GM21515 (cell line): Measurements from ENCODE around the gene TMEM127.
"Not testable (repeated sequence)": the region's sequence is repeated elsewhere in the genome, so short reads cannot be mapped to it uniquely, and the experiment has no call there.

ENCODE experiments used
- ATAC-seq: cut with Tn5 transposase; IDR thresholded peaks from one replicate; pipeline ENCODE4 v1.9.1; 2021; ENCODE audit not compliant: unreplicated experiment

TMEM127 gene

DNA sequence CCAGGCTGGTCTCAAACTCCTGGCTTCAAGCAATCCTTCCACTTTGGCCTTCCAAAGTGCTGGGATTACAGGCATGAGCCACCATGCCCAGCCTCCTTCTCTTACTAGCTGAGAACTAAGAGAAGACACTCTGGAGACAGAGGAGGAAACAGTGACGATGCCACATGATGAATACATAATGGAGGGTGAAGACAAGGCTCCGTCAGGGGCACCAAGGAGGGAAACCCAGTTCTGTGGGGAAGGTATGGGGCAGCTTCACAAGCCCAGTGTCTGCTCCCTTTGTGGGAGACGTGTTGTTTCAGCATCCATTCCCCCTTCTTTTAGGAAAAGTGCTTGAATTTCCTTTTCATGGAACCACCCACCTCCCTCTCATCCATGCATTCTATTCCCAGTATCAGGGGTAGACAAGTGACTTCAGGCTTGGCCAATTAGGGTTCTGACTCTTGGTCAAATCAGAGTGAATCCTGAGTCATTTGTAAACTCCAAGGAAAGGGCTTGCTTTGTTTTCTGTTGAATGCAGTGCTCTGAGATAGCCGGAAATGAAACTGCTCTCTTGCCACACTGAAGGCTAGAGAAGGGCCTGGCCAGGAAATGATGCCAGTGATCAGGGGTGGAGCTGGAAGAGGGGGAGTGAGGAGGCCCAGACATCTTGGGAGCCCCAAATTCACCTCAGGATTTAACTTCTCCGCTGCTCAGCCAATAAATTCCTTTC lies 23.7 kb downstream of the TMEM127 start:
- peak; percentile 70 for ATAC-seq

DNA sequence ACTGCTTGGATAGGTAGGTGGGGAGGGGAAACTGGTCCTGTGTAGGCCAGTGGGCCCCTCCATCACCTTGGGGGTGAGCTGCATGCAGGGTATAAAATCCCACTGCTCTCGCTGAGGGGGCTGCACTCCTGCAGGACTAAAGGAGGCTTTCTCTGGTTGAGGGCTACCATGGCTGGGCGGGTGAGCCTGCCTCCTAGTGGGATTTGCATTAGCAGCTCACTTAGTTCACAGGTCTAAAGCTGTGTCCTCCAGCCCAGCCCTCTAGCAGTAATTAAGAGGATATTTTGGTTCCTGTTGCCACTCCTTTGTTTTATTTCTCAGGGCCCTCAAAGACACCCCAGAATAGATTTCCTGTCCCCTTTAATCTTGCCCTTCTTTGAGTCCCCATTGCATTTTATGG lies 24.6 kb downstream of the TMEM127 start:
- no peak for ATAC-seq

DNA sequence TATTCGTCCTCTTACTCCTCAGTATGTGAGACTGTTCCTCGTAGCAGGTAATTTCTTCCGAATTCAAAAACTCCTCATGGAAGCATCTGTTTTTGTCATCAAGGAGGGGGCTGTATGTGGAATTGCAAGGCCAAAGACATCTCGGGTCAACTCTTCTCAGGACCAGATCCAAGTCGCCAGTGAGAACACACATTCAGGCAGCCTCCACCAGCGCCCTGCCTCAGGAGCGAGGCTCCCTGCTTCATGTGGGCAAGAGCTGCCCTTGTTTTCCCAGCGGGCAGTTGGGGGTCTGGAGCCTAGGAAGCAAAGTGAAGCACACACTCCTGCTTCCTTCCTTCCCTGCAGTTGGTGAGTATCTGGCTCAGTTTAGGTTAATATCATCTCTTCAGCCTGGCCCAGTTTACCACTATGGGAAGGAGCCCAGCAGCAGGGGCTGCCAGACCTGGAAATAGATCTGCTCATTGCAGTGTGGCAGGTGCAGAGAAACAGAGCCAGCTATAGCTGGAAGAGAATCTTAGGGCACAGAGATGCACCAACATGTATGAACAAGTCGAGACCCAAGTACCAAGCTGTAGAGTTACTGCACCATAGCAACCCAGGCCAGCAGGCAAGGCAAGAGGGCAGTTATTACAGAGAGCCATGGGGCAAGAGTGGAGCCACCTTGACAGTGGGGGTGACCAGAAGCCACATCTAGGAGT lies 25.3 kb downstream of the TMEM127 start:
- ATAC-seq: no peak

DNA sequence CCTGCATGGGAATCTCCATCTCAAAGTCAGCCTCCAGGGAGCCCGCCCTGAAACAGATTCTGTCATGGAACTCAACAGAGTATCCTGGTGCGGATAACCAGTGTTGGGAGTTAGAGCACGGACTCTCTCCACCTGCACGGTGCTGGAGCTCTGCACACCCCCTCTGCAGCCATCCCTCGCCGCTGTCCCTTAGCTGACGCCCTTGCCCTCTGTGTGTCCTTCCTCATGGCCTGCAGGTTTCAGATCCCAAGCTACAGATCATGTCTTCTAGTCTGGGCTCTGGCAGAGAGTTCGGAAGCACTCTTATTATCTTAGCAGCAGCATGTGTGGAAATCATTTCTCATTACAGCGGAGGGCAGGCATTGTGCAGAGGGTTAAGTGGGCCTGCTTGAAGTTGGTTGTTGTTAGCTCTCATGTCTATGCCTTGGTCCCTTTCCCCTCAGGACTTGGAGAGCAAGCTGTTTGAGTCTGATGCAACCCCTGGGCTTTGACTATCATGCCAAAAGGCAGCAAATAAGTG lies 26.0 kb downstream of the TMEM127 start:
- no peak for ATAC-seq

DNA sequence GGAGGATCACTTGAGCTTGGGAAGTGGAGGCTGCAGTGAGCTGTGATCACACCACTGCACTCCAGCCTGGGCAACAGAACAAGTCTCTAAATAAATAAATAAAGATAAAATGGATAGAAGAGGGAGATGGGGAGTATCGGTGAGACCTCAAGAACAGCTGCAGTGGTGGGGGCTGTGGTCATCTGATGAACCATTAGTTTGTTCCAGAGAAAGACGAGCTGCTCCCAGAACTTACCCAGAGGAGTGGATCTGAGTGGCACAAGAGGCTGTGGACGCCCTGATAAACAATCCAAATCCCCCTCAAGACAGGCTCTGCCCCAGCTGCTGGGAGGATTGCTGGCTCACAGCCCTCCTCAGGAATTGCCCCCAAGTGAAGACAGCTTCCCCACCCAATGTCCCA lies 26.7 kb downstream of the TMEM127 start:
- ATAC-seq: no peak

DNA sequence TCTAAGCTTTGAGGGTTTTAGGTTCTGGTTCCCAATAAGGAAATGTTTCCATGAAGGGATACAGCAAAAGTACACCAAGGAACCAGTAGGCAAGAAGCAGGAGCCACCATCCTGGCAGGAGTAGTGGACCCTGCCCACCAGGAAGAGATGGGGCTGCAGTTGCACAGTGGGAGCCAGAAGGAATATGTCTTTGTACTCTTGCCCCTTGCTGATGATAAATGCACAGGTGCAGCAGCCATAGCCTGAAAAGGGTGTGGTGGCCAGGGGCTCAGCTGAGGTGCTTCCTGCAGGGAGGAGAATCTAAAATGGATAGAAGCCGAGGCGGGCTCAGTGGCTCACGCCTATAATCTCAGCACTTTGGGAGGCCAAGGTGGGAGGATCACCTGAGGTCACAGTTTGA lies 27.5 kb downstream of the TMEM127 start:
- ATAC-seq: no peak

DNA sequence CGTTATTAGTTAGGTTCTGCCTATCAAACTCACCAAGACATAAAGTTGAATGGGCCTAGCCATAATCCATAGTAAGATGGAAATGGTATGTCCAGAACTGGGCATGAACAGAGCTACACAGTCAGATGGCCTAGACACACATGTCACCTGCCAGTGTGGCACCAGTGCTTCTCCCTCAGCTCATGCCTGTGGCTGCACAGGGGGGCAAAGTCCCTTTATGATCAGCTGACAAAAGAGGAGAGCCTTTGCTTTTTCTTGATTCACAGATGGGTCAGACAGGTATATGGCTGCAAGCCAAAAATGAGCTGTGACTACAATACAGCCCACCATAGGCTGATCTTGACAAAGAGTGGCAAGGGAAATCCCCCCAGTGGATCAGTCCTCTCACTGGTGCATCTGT lies 28.9 kb downstream of the TMEM127 start:
- no peak for ATAC-seq

DNA sequence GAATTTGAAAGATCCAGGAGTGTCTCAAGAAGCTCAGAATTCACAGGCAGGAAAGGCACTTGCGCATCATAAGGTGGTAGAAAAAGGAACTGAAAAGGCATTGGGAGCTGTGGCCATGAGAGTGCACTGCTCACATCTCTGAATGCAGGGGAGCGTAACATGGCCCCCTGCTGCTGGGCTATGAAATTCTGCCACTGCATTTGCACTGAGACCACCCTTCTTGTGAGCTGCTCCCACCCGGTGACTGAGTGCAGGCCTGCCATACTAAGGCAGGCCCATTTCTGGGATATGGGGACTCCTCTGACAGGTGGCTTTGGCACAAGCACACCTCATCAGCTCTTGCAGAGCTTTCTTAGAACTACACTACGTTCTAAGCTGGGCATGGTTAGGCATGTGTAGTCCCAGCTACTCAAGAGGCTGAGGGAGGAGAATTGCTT lies 31.9 kb downstream of the TMEM127 start:
- ATAC-seq: peak; percentile 82

DNA sequence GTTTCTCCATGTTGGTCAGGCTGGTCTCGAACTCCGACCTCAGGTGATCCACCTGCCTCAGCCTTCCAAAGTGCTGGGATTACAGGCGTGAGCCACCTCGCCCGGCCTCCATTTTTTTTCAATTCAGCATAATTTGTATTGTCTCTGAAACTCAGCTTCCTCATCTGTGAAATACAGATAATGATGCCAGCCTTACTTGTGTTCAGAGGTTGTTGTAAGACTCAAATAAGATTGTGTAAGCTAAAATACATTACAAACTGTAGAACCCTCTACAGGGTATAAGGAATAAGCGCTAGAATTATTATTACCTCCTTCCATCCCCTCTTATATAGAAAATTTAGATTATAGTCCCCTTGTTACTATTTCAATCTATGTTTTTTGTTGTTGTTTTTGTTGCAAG lies 32.4 kb downstream of the TMEM127 start:
- ATAC-seq: no peak

DNA sequence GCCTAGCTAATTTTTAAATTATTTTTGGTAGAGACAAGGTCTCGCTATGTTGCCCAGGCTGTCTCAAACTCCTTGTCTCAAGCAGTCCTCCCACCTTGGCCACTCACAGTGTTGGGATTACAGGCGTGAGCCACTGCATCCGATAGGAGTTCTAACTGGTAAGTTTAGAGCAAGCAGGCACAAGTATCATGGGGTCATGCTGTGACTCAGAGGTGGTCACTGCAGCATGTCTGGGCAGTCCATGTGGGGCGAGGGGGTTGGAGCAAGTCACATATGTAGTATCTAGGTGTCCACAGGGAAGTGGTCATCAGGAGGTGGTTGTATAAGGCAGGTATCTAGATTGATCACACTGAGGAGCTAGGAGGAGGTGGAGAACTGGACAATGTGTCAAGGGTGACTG lies 34.5 kb downstream of the TMEM127 start:
- no peak for ATAC-seq

DNA sequence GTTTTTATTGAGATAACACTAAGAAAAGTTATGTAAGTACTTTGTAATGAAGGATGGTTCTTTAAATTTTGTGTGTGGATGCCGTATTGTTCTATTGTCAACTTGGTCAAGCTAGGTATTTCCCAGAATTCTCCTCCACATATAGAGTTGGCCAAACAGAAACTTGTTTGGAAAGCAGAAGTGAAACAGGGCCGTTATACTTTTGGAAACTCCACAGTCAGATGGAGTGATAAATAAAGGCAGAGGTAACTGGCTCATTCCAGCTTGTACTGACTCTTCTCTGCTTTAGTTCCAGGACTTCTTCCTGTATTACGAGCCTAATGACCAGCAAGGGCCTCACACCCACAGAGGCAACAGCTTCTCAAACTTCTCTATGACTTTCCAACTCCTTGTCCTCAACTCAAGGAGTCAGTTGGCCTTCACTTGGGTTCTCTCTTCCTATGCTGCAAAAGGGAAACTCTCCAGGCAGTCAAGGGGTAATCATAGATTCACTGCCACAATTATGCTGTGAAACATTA lies 40.7 kb downstream of the TMEM127 start:
- no peak for ATAC-seq

DNA sequence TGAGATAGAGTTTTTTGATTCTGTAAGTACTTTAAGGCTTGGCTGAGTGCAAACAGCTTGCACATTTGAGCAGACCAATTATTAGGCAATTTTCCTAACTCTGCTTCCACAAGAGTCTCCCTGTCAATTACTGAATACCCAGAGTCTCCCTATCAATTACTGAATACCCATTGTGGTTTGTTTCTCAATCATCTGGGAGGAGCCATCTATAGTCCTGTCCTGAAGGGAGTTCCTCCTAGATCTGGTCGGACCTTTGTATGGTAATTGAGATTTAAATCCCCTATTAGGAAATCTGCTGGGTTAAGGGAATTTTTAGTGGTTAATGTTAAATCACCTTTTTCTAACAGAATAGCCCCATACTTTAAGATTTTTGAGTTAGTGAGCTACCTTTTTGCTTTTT lies 44.7 kb downstream of the TMEM127 start:
- not testable (repeated sequence) for ATAC-seq

DNA sequence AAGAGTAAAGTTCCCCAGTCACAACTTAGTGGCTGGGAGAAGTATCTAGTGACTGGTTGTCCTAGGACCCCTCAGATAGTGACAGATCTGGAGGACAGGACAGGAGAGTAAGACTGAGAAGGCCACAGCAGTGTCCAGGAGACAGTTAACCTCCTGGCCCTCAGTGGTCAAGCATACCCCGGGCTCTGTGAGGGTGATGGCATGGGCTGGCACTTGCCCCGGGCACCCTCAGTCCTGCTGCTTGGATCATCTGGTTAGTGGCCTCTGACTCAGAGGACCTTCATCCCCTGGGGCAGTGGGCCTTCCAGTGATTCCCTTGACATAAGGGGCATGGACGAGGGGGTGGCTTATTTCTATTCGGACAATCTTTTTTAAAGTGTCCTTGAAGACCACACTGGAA lies 45.8 kb downstream of the TMEM127 start:
- not testable (repeated sequence) for ATAC-seq

DNA sequence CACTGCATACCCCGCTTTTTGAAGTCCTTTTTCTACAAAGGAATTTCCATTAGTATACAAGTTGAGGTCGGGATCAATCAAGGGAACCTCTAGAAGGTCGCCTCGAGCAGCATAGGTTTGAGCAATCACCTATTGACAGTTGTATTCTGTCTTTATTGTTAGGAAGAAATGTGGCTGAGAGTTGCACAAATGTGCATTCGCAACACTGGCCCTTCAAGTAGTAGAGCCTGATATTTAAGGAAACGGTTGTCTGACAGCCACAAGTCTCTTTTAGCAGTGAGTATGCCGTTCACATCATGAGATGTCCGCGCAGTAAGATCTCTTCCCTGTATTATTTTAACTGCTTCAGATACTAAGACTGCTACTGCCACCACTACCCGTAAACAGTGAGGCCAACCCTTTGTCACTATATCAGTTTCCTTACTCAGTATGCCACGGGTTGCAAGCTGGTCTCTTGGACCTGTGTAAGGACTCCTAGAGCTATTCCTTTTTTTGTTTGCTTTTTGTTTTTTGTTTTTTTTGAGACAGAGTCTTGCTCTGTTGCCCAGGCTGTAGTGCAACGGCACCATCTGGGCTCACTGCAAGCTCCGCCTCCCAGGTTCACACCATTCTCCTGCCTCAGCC lies 47.2 kb downstream of the TMEM127 start:
- no peak for ATAC-seq

DNA sequence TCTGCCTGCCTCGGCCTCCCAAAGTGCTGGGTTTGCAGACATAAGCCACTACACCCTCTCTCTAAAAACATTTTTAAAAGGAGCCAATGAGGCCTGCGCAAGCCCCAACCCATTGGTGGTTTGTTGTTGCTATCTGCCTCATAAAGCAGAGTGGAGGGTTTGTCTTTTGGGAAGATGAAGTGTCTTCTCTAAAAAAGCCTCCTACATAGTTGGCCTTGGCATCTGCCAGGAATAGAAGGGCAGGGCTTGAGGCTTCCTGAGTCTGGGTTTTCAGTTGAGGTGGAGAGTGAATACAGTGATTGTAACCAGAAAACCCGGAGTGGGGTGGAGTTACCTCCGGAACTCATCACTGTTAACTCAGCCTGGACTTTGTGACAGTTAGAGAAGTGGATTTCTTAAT lies 51.2 kb downstream of the TMEM127 start:
- ATAC-seq: no peak

DNA sequence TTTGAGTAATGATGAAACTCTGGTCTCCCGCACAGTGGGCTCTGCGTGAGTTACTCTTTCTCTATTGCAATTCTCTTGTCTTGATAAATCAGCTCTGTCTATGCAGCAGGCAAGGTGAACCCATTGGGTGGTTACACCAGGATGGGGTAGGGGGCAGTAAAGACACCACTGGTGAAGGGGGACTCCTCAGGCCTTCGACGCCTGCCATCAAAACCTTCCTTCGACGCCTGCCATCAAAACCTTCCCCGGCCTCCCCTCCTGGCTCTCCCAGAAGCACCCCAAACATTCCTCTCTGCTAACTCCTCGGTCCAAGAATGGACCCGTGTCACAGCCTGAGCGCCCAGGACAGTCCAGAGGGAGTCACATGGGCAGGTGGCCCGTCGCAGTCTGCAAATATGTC lies 52.4 kb downstream of the TMEM127 start:
- ATAC-seq: no peak

DNA sequence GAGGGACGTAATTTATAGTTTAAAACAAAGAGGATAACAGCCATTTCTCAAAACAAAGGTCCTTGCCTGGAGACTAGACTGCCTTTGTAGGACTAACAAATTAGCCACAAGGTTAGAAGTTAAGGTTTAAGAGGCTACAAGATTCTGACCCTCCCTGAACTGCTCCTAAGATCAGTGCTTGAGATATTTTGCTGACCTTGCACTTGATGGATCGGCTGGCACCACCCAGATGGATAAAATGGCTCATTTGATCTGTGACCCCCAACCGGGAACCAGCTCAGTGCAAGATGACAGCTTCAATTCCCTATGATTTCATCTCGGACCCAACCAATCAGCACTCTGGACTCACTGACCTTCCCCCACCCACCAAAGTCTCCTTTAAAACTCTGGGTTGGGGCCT lies 53.5 kb downstream of the TMEM127 start:
- no peak for ATAC-seq

DNA sequence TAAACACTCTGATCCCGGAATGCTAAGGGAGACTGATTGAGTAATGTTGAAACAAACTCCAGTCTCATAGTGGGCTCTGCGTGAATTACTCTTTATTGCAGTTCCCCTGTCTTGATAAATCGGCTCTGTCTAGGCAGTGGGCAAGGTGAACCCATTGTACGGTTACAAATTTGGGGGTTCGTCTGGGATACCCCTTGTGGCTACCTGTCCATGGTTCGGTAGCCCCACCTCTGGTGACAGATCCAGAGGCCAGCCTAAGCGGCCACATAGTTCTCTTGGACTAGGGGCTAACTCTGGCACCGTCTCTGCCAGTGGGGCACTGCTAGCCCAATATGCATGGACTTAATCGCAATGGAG lies 56.1 kb downstream of the TMEM127 start:
- ATAC-seq: no peak

DNA sequence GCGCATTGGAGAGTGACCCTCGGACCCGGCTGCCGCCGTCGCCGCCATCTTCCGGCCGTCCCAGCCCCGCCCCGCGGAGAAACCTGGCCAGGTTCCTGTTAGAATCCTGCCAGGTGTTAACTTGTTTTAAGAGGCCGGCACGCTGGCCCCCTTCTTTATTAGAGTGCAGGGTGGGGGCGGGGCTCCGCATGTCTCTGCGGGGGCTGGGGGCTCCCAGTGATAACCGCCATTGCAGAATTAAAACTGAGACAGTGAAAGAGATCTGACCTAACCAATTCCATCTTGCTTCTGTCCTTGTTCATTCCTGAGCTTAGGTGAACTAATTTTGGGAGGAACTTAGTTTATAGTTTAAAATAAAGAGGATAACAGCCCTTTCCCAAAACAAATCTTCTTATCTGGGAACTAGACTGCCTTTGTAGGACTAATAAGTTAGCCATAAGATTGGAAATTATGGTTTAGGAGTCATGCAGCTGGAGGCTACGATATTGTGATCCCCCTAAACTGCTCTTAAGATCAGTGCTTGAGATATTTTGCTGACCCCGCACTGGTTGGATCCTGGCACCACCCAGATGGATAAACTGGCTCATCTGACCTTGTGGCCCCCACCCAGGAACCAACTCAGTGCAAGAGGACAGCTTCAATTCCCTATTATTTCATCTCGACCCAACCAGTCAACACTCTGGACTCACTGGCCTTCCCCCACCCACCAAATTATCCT lies 56.6 kb downstream of the TMEM127 start:
- ATAC-seq: no peak

DNA sequence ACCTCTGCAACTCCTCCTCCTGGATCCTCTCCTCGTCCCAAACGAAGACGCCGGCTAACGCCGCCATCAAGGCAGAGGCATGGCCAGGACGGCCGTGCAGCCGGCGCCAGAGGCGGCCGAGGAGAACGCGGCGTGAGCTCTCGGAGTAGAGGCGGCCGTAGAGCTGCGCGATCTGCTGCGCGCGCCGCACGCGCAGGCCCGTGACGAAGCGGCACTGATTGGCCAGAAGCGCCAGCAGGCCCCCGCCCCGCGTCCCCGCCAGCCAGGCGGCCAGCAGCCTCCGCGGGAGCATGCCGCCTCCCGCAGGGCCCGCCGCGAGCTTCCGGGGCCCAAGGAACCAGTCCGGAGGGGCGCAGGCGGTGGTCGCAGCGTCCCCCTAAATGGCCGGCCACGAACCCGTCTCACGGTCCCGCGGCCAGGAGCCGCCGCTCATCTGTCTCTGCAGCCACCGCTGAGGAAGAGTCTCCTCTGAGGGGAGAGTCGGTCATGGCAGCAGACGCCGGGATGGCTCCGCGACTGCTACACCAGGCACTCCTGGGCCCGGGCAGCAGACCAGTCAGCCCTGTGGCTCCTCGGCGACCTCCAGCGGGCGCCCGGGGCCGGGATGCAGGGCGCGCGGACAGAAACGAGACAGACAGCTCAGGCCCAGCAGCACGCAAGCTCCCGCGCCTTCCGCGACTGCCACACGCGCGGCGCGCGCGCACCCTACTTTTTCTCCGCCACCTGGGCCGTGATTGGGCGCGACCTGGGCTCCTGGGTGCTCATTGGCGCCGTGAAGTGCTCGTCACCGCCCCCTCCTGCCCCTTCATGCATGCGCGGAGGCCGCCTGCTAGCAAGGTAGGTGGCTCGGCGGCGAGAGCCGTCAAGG lies 57.4 kb downstream of the TMEM127 start, which contains the start of gene STARD7:
Gene STARD7, minus strand, starts transcription at position 685 of the 868 bp plus-strand sequence. Its CDS starts 393 bp downstream, at position 292.
- peak; percentile 86 for ATAC-seq
